Esophagus muscularis mucosa (tissue), 4 donors: ENCODE data around the gene ACD.

Source experiments
- CTCF ChIP-seq, 3 experiments: fragments of 200-600 bp in 2 of 3; fragments of 450-650 bp in 1 of 3; sonication (generic) in 2 of 3; IDR thresholded peaks; one replicate each; pipeline ENCODE4 v1.5.1; 2017 to 2019; ENCODE audit warnings: antibody characterized with exemption in 3 of 3, mild to moderate bottlenecking in 2 of 3, moderate library complexity in 1 of 3
- EP300 ChIP-seq: sonication (generic); formaldehyde crosslinking; IDR thresholded peaks from one replicate; pipeline ENCODE4 v1.6.1; 2017; ENCODE audit warnings: antibody characterized with exemption
- POLR2A ChIP-seq: fragments of 450-650 bp; IDR thresholded peaks from one replicate; pipeline ENCODE4 v1.6.1; 2017; ENCODE audit warnings: antibody characterized with exemption, moderate library complexity, mild to moderate bottlenecking, low read depth
- POLR2AphosphoS5 ChIP-seq, 2 donors: sonication (generic); formaldehyde crosslinking; IDR thresholded peaks; one replicate each; pipeline ENCODE4 v1.6.1; 2017; ENCODE audit warnings: antibody characterized with exemption in 2 of 2

GRCh38 chr16:67666559-67667452, 6.7 kb upstream of the ACD start, which contains the start of the genes C16orf86 and ENKD1:
- no peak for TF ChIP-seq CTCF (IDR thresholded peaks at IDR 0.05)
- no peak for TF ChIP-seq POLR2A
- peak; percentile 68 to 69 for TF ChIP-seq POLR2AphosphoS5 (IDR thresholded peaks at IDR 0.05)
- TF ChIP-seq EP300: no peak
